Measurements from ENCODE around the gene XCL1.
"Not testable (repeated sequence)": the region's sequence is repeated elsewhere in the genome, so short reads cannot be mapped to it uniquely, and the experiment has no call there.

The XCL1 gene

DNA sequence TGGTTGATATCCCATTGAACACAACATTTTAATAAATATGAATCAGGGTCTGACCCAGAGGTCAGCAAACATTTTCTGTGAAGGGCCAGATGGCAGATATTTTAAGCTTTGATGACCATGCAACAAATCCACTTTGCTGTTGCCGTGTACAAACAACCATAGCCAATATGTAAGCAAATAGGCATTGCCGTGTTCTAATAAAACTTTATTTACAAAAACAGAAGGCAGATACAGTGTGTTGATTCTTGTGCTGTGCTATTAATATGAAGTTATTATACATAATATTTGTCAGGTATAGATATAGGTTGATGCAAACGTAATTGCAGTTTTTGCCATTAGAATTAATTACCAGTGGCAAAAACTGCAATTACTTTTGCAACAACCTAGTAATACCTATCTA lies 8.8 kb upstream of the XCL1 start:
- DNase-seq (ENCODE audit: low spot score) = no peak

DNA sequence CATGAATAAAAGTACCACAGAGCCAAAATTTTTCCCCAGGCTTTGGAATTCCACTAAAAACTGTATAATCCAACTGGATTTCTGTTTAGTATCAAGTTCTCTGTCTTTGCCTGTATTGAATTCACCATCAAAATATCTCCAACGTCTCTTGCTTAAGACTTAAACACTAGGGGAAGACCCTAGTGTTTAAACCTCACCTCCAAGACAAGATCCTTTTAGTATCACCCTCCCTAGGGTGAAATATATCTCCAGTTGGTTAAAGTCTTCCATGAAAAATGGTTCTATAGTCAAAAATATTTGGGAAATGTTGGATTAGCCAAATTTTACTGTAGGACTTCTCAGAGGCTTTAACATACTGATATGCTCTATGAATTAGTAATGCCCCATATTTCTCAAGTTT lies 8.1 kb upstream of the XCL1 start:
- no peak for DNase-seq (ENCODE audit: low spot score)

DNA sequence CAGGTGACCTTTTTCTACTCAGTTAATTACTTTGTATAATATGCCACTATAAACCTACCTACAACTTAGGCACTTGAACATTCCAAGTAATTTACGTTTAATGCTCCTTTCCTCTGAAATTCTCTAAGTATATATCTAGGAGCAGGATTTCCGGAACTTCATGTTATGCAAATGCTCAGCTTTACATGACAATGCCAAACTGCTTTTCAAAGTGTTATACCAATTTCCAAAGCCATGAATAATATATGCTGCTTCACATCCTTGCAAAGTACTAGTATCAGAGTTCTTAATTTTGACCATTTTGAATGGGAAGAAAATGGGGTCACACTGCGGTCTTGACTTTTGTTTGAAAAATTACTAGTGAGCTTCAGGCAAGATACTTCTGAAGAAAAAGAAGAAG lies 5.8 kb upstream of the XCL1 start:
- no peak for DNase-seq (ENCODE audit: low spot score)

DNA sequence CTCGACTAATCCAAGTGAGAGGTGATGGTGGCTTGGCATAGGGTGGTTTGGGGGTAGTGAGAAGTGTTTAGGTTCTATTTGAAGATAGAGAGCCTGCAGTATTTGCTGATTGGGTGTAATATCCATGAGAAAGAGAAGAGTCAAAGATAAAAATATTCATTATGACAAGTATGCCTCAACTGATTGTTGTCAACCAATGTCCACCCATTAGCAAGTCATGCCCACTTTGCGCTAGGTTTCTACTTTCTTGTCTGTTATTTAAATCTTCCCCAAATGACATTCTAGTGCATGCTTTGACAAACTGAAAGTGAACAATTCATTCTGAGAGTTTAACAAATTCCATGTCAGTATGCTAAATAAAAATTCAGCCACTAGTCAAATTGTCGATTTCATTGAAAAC lies 3.8 kb upstream of the XCL1 start:
- no peak for DNase-seq (ENCODE audit: low spot score)

DNA sequence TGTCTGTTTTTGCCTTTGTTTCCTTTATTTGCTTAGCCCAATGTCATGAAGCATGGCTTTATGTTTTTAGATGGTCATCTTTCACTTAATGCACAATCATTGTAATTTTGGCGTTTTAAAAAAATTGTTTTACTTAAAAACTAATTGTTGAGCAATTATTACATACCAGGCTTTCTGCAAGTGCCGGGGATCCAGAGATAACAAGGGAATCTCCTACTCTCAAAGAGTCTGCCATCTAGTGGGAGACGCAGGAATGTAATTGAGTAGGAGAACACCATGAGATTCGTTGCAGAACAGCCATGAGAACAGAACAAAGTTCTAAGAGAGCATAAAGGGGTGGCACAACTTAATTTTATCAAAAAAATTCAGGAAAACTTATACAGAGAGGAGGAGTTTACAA lies 2.2 kb upstream of the XCL1 start:
- DNase-seq (ENCODE audit: low spot score) = not testable (repeated sequence)

DNA sequence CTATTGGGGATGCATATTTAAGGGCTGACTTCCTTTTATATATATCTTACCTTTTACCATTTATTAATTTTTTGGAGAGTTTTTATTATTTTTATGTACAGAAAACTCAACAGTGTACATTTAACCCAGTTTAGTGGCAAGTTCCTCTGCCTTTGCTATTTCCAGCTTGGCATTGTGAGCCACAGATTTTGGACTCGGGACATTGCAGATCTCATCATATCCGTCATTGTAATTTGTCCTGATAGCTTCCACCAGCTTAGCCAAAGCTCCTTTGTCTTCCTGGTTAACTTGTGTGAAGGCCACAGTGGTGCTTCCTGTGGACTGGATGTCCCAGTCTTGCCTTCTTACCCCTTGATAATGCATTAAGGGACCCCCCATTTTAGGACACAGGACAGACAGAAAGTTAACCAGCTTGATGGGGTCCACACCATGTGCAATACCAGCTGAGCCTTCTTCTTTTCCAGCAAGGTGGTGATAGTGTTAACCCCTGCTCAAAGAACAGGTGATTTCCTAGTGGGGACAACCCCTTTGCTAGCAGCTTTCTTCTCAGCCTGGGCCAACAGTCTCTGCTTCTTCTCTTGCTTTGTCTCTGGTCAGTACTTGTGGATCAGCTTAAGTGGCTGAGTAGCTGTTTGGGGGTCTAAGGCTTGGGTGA lies 2.3 kb downstream of the XCL1 start:
- not testable (repeated sequence) for DNase-seq (ENCODE audit: low spot score)

DNA sequence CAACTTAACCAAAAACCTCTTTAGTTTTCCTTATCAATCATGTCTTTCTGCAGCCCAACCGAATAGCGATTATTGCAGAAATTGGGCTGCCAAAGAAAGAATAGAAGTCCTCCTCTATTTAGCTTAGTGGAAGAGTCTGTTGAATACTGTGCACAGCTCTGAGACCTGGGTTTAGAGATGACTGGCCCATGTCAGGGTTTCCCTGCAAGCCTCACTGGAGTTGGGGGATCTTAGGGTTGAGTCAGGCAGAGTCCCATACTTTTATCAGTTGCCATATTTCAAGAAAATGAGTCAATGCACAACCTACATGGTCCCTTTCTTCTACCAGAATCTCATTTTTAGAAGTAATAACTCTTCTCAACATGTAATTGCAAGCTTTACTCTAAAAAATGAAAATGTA lies 3.9 kb downstream of the XCL1 start:
- not testable (repeated sequence) for DNase-seq (ENCODE audit: low spot score)

DNA sequence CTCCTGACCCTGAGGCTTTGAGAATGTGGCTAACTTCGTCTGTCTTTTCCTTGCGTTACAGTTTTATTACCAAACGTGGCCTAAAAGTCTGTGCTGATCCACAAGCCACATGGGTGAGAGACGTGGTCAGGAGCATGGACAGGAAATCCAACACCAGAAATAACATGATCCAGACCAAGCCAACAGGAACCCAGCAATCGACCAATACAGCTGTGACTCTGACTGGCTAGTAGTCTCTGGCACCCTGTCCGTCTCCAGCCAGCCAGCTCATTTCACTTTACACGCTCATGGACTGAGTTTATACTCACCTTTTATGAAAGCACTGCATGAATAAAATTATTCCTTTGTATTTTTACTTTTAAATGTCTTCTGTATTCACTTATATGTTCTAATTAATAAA lies 4.6 kb downstream of the XCL1 start:
- not testable (repeated sequence) for DNase-seq (ENCODE audit: low spot score)

DNA sequence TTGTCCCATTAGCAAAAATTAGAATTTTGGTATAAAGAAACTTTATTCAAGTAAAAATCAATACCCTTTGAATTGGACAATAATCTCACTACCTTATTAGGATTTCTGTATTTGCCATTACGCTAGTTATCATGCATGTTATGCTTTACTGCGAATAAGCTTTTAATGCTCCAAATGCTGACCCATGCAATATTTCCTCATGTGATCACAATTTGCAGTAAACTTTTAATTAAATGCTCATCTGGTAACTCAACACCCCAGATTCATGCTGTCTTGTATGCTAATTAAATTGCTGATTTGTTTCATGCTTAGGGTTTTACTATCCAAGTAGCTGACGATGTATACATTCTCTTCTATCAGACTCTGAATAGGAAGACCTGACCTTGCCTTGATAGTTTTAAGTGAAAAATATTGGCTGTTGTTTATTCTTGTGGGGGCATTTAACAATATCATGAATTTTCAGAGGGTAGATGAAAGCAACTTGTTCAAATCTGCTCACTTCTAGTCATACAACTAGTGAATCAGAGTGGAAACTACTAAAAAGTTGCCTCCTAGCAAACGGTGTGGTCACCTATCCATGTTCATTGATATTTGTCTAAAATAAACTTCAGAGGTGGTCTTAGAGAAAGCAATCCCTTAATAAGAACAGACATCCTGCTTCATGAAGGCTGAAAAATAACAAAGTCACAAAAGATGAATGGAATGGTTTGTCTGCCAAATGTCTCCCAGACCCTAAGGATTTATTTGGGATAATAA lies 5.6 kb downstream of the XCL1 start:
- no peak for DNase-seq (ENCODE audit: low spot score)

DNA sequence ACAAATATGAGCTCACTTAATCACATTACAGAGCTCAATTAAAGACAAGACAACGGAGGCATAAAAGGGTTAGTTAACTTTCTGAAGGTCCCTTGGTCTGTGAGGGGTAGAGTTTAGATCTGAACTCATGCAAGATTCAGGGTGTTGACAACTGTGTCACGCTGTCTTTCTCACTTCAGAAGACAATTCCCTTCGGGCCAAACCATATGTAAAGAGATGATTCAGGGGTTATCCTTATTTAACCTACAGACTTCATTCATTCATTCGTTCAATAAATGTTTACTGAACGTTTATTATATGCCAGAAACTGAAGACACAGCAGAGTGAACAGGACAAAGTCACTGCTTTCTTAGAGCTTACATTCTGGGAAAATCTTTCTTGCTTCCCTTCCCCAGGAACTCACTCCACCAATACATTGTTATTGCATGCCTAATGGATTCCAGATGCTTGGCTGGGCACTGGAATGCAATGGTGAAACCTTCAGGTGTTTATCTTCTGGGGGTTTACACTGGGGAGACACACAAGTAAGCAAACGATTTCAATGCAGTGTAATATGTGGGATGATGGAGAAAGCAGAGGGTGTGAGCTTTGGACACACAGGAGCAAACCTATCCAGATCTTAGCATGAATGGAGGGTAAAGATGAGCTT lies 6.4 kb downstream of the XCL1 start:
- no peak for DNase-seq (ENCODE audit: low spot score)

DNA sequence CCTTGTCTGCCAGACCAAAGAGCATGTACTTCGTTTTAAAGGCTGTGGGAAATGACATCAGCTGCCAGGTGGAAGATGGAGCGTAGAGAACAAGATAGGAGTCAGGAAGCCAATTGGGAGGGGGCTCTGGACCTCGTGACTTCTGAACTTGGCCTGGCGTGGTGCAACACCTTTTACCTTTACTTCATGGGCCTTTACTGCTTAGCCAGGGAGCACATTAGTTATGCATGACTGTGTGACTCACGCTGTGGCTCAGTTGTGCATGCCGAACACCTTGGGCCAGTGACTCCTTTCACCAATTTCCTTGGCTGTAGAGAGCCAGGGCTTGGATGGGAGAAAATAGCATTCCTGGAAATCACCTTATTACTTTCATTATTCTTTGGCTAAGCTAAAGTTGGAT lies 7.2 kb downstream of the XCL1 start:
- DNase-seq (ENCODE audit: low spot score) = no peak

DNA sequence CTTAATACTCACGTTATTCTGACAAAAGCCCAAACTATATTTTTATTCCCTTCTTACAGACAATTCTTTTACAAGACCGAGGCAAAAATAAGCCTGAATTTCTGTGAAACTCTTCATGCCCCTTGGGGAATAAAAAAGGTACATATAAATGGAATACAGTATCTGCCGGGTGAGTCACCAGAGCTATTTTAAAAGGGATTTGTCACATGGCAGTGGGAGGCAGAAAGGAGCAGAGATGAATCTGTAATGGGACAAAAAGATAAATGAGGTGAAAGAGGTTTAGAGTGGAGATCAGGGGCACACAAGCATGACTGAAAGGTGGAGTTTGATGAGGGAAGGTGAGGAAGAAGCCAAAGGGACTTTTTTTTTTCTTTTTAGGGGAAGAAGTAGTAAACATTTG lies 8.8 kb downstream of the XCL1 start:
- no peak for DNase-seq (ENCODE audit: low spot score)

DNA sequence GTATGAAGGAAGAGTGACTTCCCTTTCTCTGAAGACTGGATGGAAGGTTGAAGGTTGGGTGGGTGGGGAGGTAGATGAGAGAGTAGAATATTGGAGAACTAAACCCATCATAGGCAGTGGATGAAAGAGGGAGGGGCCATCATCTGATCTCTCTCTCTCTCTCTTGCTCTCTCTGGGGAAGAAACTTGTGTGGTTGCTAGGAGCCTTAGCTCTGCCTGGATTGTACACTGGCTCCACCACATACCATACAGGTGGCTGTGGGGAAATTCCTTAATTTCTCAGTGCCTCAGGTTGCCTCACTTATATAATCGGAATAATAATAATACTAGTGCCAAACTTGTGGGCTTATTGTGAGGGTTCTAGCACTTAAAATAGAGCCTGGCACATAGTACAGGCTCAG lies 9.5 kb downstream of the XCL1 start:
- DNase-seq (ENCODE audit: low spot score) = no peak

DNA sequence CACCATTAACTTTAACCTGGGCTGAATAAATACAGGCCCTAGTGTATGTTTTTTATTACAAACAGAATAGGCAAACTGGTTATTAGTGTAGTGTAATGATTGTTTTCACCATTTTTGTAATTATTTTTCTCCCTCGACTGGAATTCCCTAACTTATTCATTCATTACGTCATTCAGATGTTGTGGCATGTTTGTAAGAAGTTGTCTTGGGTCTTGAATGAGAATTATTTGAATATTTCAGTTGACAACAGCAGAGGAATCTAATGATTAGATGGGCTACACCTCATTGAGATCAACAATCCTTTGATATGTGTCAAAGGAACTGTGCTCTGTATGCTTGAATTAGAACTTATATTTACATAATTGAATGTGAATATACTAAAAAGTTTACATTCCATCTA lies 12.8 kb downstream of the XCL1 start:
- DNase-seq (ENCODE audit: low spot score) = no peak

DNA sequence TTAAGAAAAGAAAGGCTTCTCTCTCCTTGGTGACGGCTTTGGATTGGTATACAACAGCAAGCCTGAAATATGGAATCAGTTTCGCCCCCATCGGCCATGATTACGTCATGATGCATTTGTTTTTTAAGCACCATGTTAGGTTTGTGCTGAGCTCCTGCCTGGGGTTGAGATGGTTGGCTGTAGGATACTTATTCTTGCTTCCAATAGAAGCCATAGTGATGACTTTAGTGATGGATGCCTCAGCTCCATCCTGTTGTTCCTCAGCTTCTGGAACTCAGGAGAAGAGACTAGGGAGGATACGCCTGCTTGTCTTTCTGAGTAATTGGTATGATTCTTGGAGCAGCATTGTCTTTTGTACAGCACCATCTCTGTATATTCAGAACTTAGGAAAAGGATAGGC lies 14.7 kb downstream of the XCL1 start:
- no peak for DNase-seq (ENCODE audit: low spot score)

DNA sequence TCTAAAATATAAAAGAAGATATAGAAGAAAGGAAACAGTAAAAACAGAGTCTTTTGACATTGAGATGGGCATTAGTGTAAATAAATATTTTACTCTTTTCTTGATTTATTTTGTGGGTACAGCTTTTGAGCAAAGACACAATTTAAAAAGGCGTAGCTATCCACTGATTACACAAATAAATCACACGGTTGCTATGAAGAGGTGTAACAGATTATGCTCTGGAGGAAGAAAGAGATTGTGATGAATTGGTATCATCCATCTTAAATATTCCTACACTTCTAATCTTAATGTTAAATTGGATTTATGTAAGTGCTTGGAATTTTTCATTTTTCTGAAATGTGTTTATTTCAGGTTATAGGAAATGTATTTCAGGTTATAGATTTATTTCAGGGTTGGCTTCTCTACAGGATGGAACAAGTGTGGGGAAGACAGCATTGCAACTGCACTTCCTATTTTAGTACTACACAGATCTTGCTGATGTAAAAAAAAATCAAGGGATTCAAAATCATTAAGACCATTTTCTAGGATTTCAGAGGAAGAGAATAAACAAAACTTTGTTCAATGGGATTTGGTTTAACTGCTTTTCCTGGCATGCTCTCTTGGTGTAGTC lies 15.3 kb downstream of the XCL1 start:
- no peak for DNase-seq (ENCODE audit: low spot score)

DNA sequence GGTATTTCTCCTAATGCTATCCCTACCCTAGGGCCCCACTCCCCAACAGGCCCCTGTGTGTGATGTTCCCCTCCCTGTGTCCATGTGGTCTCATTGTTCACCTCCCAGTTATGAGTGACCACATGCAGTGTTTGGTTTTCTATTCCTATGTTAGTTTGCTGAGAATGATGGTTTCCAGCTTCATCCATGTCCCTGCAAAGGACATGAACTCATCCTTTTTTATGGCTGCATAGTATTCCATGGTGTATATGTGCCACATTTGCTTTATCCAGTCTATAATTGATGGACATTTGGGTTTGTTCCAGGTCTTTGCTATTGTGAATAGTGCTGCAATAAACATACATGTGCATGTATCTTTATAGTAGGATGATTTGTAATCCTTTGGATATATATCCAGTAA lies 19.0 kb downstream of the XCL1 start:
- not testable (repeated sequence) for DNase-seq (ENCODE audit: low spot score)

DNA sequence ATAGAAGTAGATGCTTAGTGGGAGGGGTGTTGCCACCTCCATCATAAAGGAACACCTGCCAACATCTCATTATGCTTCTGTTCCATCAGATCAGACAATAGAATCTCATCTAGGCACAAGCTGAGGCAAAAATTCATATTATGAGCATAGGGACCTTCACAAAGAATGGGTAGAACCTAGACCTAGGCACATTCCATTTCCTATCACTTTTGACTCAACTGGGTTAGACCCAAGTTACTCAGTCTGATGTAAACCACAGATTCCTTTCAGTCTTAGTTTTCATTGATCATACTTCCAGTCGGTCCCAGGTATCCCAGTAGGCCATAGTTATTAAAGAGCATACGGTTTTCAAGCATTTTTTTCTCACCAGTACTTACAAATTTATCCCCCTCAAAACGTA lies 21.7 kb downstream of the XCL1 start:
- no peak for DNase-seq (ENCODE audit: low spot score)

DNA sequence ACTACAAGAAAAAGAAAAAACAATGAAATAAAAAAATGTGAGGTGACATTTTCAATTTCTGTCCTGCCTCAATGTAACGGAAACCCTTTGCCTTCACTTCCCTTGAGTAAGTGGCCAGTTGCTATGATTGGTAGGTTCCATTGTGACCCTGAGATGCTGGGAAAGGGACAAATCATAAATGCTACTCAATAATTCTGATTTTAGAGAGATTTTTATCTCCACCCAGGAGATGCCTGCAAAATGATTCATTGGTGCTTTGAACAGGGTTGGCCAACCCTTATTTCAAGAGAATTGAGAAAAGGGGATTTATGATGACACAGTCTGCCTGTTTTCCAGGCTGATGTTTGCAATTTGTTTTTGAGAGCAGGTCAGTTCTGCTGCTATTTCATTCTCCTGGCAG lies 22.5 kb downstream of the XCL1 start:
- DNase-seq (ENCODE audit: low spot score) = no peak

DNA sequence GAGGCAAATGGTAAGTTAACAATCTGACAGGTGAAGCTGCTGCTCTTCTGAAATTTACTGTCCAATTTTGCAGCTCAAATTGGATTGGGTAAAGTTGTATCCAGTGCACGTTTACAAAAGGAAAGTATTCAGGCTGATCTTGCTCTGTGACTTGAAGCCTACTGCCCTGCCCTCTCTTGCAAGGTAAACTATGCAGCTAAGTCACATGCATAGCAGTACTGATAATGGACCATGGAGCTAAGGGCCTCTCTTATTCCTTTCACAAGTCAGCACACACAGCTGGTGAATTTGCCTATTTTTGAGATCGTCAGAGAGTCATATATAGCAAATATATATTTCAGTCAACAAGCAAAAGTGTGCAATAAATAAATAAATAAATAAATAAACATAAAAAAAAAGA lies 23.2 kb downstream of the XCL1 start:
- DNase-seq (ENCODE audit: low spot score) = no peak

DNA sequence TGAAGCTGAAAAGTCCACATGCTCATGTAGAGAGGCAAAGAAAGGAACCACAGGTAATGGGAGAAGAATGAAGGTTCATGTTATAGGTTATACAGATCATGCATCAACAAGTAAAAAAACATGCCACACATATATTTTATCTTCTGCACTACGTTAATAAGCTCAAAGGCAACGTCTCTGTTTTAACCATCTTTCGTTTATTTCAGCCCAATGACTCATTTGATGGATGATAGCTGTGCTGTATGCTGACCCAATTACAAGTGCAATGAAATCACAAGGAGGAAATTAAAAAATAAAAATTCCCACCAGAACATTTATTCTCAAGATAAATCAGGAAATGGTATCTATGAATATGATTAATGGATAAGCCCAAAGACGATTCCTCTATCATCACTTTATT lies 24.6 kb downstream of the XCL1 start:
- DNase-seq (ENCODE audit: low spot score) = no peak

DNA sequence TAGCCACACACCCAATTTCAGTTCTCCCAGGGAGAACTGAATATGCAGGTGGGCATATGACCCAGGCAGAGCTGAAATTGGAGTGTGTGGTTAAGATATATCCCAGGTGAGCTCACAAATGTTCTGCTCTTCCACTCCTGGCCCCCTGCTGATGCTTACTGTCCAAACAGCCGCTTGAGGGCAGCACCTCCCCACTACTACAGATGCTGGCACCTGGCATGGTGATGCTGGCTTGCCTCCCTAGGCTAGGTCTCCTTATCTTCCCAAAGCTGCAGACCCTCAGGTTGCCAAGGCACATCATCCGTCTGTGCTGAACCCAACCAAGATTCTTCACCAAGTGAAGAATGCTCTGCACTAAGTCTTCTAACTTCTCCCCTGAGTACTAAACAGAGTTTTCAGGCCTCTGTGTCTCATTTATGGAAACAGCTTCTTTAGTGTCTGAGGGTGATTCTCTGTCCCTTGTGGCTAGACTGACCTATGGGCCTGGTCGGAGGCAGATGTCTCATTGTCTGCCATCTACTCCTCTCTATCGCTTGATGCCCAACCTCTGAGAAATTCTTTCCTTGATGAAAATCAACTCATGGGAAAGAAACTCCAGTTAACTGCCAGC lies 27.2 kb downstream of the XCL1 start:
- DNase-seq (ENCODE audit: low spot score) = peak; percentile 81

Data from SK-N-DZ (cell line).